ENCODE data around the gene AUTS2. TPM values are rescaled to one million over a fixed set of nuclear protein-coding genes. Genes with fewer than 3 reads are reported as not detected.

The AUTS2 gene
- total and polyA plus RNA-seq, 2 of the 8 experiments (the other 6 are each of a cell fraction or from before 2014, with no cell fraction given), result 25.9 to 101 TPM

GRCh38 chr7:70618020-70618551 lies 1019.8 kb downstream of the AUTS2 start (continued):
- TF ChIP-seq CHD7 (IDR thresholded peaks at IDR 0.05; ENCODE audit: insufficient replicate concordance, low read length) (no peak), TAF7 (optimal IDR thresholded peaks at IDR 0.05; ENCODE audit: borderline replicate concordance, low read depth, low read length) (no peak), BRCA1 (IDR thresholded peaks at IDR 0.05; ENCODE audit: low read depth, low read length) (no peak), POLR2AphosphoS5 (IDR thresholded peaks at IDR 0.05; ENCODE audit: low read depth, low read length) (no peak), ATF3 (IDR thresholded peaks at IDR 0.05; ENCODE audit: insufficient read depth, low read depth, low read length) (no peak), GABPA (IDR thresholded peaks at IDR 0.05; ENCODE audit: borderline replicate concordance, insufficient read depth, low read length) (no peak), CTCF (IDR thresholded peaks at IDR 0.05; ENCODE audit: control extremely low read depth in 1 of 3, insufficient read depth in 1 of 3, low read depth in 1 of 3, low read length in 3 of 3) (no peak), FOSL1 (IDR thresholded peaks at IDR 0.05; ENCODE audit: insufficient read depth, low read depth, low read length) (no peak)
